Loucy (cell line): ENCODE data around the gene HSPBP1.
A peak's percentile ranks its signal among the peaks of the same experiment; 100 is the strongest.

ENCODE experiments used
- H2AFZ ChIP-seq: fragments of 200-600 bp; sonication (generic); 2 replicates; pipeline ENCODE4 v1.6.0; 2016; ENCODE audit warnings: antibody characterized with exemption, mild to moderate bottlenecking, low read length, moderate library complexity
- H3F3A ChIP-seq: fragments of 200-600 bp; 2 replicates; pipeline ENCODE4 v1.6.0; 2016; ENCODE audit warnings: antibody characterized with exemption, low read depth, mild to moderate bottlenecking
- H3K27me3 ChIP-seq: fragments of 200-600 bp; sonication (generic); 2 replicates; pipeline ENCODE4 v1.6.1; 2014; ENCODE audit warnings: low read length, mild to moderate bottlenecking; ENCODE audit not compliant: insufficient read depth, poor library complexity, severe bottlenecking
- H3K36me3 ChIP-seq: fragments of 200-600 bp; sonication (generic); 2 replicates; pipeline ENCODE4 v1.6.1; 2016; ENCODE audit warnings: low read length; ENCODE audit not compliant: insufficient read depth
- H3K4me1 ChIP-seq: fragments of 200-600 bp; sonication (generic); 2 replicates; pipeline ENCODE4 v1.5.1; 2014; ENCODE audit warnings: low read length, mild to moderate bottlenecking; ENCODE audit not compliant: insufficient read depth, poor library complexity, severe bottlenecking
- H3K4me2 ChIP-seq: fragments of 200-600 bp; sonication (generic); 2 replicates; pipeline ENCODE4 v1.6.0; 2014; ENCODE audit warnings: antibody characterized with exemption, low read length, low read depth, mild to moderate bottlenecking; ENCODE audit not compliant: poor library complexity, severe bottlenecking
- H3K4me3 ChIP-seq: fragments of 200-600 bp; sonication (generic); 2 replicates; pipeline ENCODE4 v1.5.1; 2014; ENCODE audit warnings: low read length, mild to moderate bottlenecking, mixed read lengths; ENCODE audit not compliant: poor library complexity, severe bottlenecking
- H3K79me2 ChIP-seq: fragments of 200-600 bp; sonication (generic); 2 replicates; pipeline ENCODE4 v1.6.1; 2014; ENCODE audit warnings: low read length; ENCODE audit not compliant: insufficient read depth
- H3K9ac ChIP-seq: fragments of 200-600 bp; sonication (generic); 2 replicates; pipeline ENCODE4 v1.6.0; 2014; ENCODE audit warnings: mild to moderate bottlenecking, low read depth, low read length, moderate library complexity; ENCODE audit not compliant: poor library complexity, severe bottlenecking
- H3K9me2 ChIP-seq: fragments of 200-600 bp; sonication (generic); replicated peaks from 2 replicates; pipeline ENCODE4 v1.6.1; 2016; ENCODE audit warnings: low read depth, low read length, mixed read lengths
- H3K9me3 ChIP-seq: fragments of 200-600 bp; sonication (generic); 2 replicates; pipeline ENCODE4 v1.6.1; 2014; ENCODE audit warnings: mild to moderate bottlenecking, antibody characterized with exemption, low read length, low read depth; ENCODE audit not compliant: insufficient read depth
- H4K20me1 ChIP-seq: fragments of 200-600 bp; sonication (generic); 2 replicates; pipeline ENCODE4 v1.6.0; 2014; ENCODE audit warnings: antibody characterized with exemption, low read length, mild to moderate bottlenecking; ENCODE audit not compliant: insufficient read depth, poor library complexity, severe bottlenecking
- CTCF ChIP-seq: fragments of 200-600 bp; sonication (generic); conservative IDR thresholded peaks from 2 replicates; pipeline ENCODE4 v1.5.1; 2014; ENCODE audit warnings: mild to moderate bottlenecking, antibody characterized with exemption, low read length
- EZH2phosphoT487 ChIP-seq: fragments of 200-600 bp; IDR thresholded peaks from 2 replicates; pipeline ENCODE4 v1.6.1; 2018; ENCODE audit warnings: antibody characterized with exemption, mild to moderate bottlenecking, moderate library complexity, borderline replicate concordance

Gene HSPBP1

GRCh38 chr19:55303477-55303876 lies 23.6 kb upstream of the HSPBP1 start:
- no peak overlapping the region for H3K9ac ChIP-seq
- H3K36me3 ChIP-seq, result no peaks in the 10 kb centered on the region
- no peak overlapping the region for H2AFZ ChIP-seq

GRCh38 chr19:55302318-55302703 lies 22.4 kb upstream of the HSPBP1 start:
- TF ChIP-seq EZH2phosphoT487 (no peak), CTCF (no peak)
- Histone ChIP-seq H3K4me1 (peaks cover 5% of the 10 kb centered on the region), H2AFZ (peak overlapping the region; percentile 88; the same call in 1 of the 2 replicates), H4K20me1 (no peaks in the 10 kb centered on the region), H3K36me3 (no peaks in the 10 kb centered on the region), H3F3A (no peaks in the 10 kb centered on the region), H3K9ac (peak overlapping the region; percentile 58), H3K4me2 (peak overlapping the region; percentile 75), H3K79me2 (no peaks in the 10 kb centered on the region), H3K4me3 (peak overlapping the region; percentile 69), H3K9me2 (no peaks in the 10 kb centered on the region), H3K9me3 (no peaks in the 10 kb centered on the region), H3K27me3 (no peaks in the 10 kb centered on the region)

More at GRCh38 chr19:55303477-55303876, 23.6 kb upstream of the HSPBP1 start:
- no peak overlapping the region for H3K4me3 ChIP-seq
- no peaks in the 10 kb centered on the region for H3F3A ChIP-seq
- H3K27me3 ChIP-seq, result no peaks in the 10 kb centered on the region
- H4K20me1 ChIP-seq, result no peaks in the 10 kb centered on the region
- TF ChIP-seq EZH2phosphoT487, result no peak
- TF ChIP-seq CTCF, result no peak
- no peaks in the 10 kb centered on the region for H3K79me2 ChIP-seq
- no peak overlapping the region for H3K4me2 ChIP-seq
- H3K9me2 ChIP-seq, result no peaks in the 10 kb centered on the region
- no peaks in the 10 kb centered on the region for H3K9me3 ChIP-seq
- H3K4me1 ChIP-seq, result peaks cover 5% of the 10 kb centered on the region

- Histone ChIP-seq H3K4me3 (peak overlapping the region; percentile 69), H3K4me2 (peak overlapping the region; percentile 75), H3K4me1 (peaks cover 5% of the 10 kb centered on the region), H3K36me3 (no peaks in the 10 kb centered on the region), H3K9me3 (no peaks in the 10 kb centered on the region), H3K79me2 (no peaks in the 10 kb centered on the region), H4K20me1 (no peaks in the 10 kb centered on the region), H2AFZ (peak overlapping the region; percentile 88), H3F3A (no peaks in the 10 kb centered on the region), H3K9ac (peak overlapping the region; percentile 58), H3K9me2 (no peaks in the 10 kb centered on the region), H3K27me3 (no peaks in the 10 kb centered on the region)
- TF ChIP-seq CTCF, result peak; percentile 93
- TF ChIP-seq EZH2phosphoT487, result no peak
Observed at GRCh38 chr19:55301459-55302317, 21.8 kb upstream of the HSPBP1 start.
